ENCODE data around the gene NWD2. TPM values are rescaled to one million over a fixed set of nuclear protein-coding genes. Genes with fewer than 3 reads are reported as not detected.
"Not testable (repeated sequence)": the region's sequence is repeated elsewhere in the genome, so short reads cannot be mapped to it uniquely, and the experiment has no call there.

Gene NWD2
- polyA plus RNA-seq, 2 donors, result under 0.01 to 0.05 TPM

- WGBS, 2 donors, result 36 to 38% methylated on average over 9 of the region's 9 CpGs
- not testable (repeated sequence) for H3K9me3 ChIP-seq (ENCODE audit: control insufficient read depth in 2 of 2, insufficient read depth in 1 of 2, low read depth in 1 of 2, low read length in 1 of 2); H3K27ac ChIP-seq (ENCODE audit: low read depth in 2 of 2, low read length in 1 of 2); H3K27me3 ChIP-seq (ENCODE audit: control insufficient read depth in 1 of 2, insufficient read depth in 2 of 2, low read length in 2 of 2); H3K36me3 ChIP-seq (ENCODE audit: control insufficient read depth in 2 of 2, insufficient read depth in 2 of 2, low read length in 1 of 2); H3K4me1 ChIP-seq (ENCODE audit: control insufficient read depth in 2 of 2, insufficient read depth in 2 of 2, low read length in 1 of 2); H3K4me3 ChIP-seq (ENCODE audit: low read depth in 1 of 2, low read length in 2 of 2)
Measured at GRCh38 chr4:37407938-37408826, 163.6 kb downstream of the NWD2 start.

GRCh38 chr4:37413612-37414011 lies 169.1 kb downstream of the NWD2 start:
- not testable (repeated sequence) for H3K9me3 ChIP-seq (ENCODE audit: control insufficient read depth in 2 of 2, insufficient read depth in 1 of 2, low read depth in 1 of 2, low read length in 1 of 2); H3K4me3 ChIP-seq (ENCODE audit: low read depth in 1 of 2, low read length in 2 of 2); H3K27me3 ChIP-seq (ENCODE audit: control insufficient read depth in 1 of 2, insufficient read depth in 2 of 2, low read length in 2 of 2); H3K27ac ChIP-seq (ENCODE audit: low read depth in 2 of 2, low read length in 1 of 2); H3K36me3 ChIP-seq (ENCODE audit: control insufficient read depth in 2 of 2, insufficient read depth in 2 of 2, low read length in 1 of 2); H3K4me1 ChIP-seq (ENCODE audit: control insufficient read depth in 2 of 2, insufficient read depth in 2 of 2, low read length in 1 of 2)
- 87 to 97% methylated on average over 2 of the region's 2 CpGs for WGBS, 2 donors

- no peaks in the 10 kb centered on the region for H3K4me1 ChIP-seq (ENCODE audit: control insufficient read depth in 2 of 2, insufficient read depth in 2 of 2, low read length in 1 of 2)
- no peak overlapping the region for H3K4me3 ChIP-seq (ENCODE audit: low read depth in 1 of 2, low read length in 2 of 2)
- H3K36me3 ChIP-seq (ENCODE audit: control insufficient read depth in 2 of 2, insufficient read depth in 2 of 2, low read length in 1 of 2), result no peaks in the 10 kb centered on the region
- 90 to 91% methylated on average over 5 of the region's 5 CpGs for WGBS, 2 donors
- H3K27ac ChIP-seq (ENCODE audit: low read depth in 2 of 2, low read length in 1 of 2), result no peak overlapping the region
- no peaks in the 10 kb centered on the region for H3K9me3 ChIP-seq (ENCODE audit: control insufficient read depth in 2 of 2, insufficient read depth in 1 of 2, low read depth in 1 of 2, low read length in 1 of 2)
- no peaks in the 10 kb centered on the region for H3K27me3 ChIP-seq (ENCODE audit: control insufficient read depth in 1 of 2, insufficient read depth in 2 of 2, low read length in 2 of 2)
Measured at GRCh38 chr4:37415845-37416369, 171.4 kb downstream of the NWD2 start.

- Histone ChIP-seq H3K27me3 (ENCODE audit: control insufficient read depth in 1 of 2, insufficient read depth in 2 of 2, low read length in 2 of 2) (no peaks in the 10 kb centered on the region), H3K4me3 (ENCODE audit: low read depth in 1 of 2, low read length in 2 of 2) (no peak overlapping the region), H3K36me3 (ENCODE audit: control insufficient read depth in 2 of 2, insufficient read depth in 2 of 2, low read length in 1 of 2) (no peaks in the 10 kb centered on the region), H3K9me3 (ENCODE audit: control insufficient read depth in 2 of 2, insufficient read depth in 1 of 2, low read depth in 1 of 2, low read length in 1 of 2) (no peaks in the 10 kb centered on the region), H3K4me1 (ENCODE audit: control insufficient read depth in 2 of 2, insufficient read depth in 2 of 2, low read length in 1 of 2) (no peaks in the 10 kb centered on the region), H3K27ac (ENCODE audit: low read depth in 2 of 2, low read length in 1 of 2) (no peak overlapping the region)
- 70 to 87% methylated on average over 4 of the region's 4 CpGs for WGBS, 2 donors
Measured at GRCh38 chr4:37421614-37422013, 177.1 kb downstream of the NWD2 start.

- WGBS, 2 donors, result 66 to 73% methylated on average over 2 of the region's 2 CpGs
- Histone ChIP-seq H3K4me3 (ENCODE audit: low read depth in 1 of 2, low read length in 2 of 2) (no peak overlapping the region), H3K27me3 (ENCODE audit: control insufficient read depth in 1 of 2, insufficient read depth in 2 of 2, low read length in 2 of 2) (no peaks in the 10 kb centered on the region), H3K36me3 (ENCODE audit: control insufficient read depth in 2 of 2, insufficient read depth in 2 of 2, low read length in 1 of 2) (no peaks in the 10 kb centered on the region), H3K4me1 (ENCODE audit: control insufficient read depth in 2 of 2, insufficient read depth in 2 of 2, low read length in 1 of 2) (no peaks in the 10 kb centered on the region), H3K27ac (ENCODE audit: low read depth in 2 of 2, low read length in 1 of 2) (no peak overlapping the region), H3K9me3 (ENCODE audit: control insufficient read depth in 2 of 2, insufficient read depth in 1 of 2, low read depth in 1 of 2, low read length in 1 of 2) (no peaks in the 10 kb centered on the region)
Measured at GRCh38 chr4:37422102-37422501, 177.6 kb downstream of the NWD2 start.

GRCh38 chr4:37422638-37423037 lies 178.1 kb downstream of the NWD2 start:
- Histone ChIP-seq H3K4me1 (ENCODE audit: control insufficient read depth in 2 of 2, insufficient read depth in 2 of 2, low read length in 1 of 2) (no peaks in the 10 kb centered on the region), H3K27ac (ENCODE audit: low read depth in 2 of 2, low read length in 1 of 2) (no peak overlapping the region), H3K4me3 (ENCODE audit: low read depth in 1 of 2, low read length in 2 of 2) (no peak overlapping the region), H3K27me3 (ENCODE audit: control insufficient read depth in 1 of 2, insufficient read depth in 2 of 2, low read length in 2 of 2) (no peaks in the 10 kb centered on the region), H3K36me3 (ENCODE audit: control insufficient read depth in 2 of 2, insufficient read depth in 2 of 2, low read length in 1 of 2) (no peaks in the 10 kb centered on the region), H3K9me3 (ENCODE audit: control insufficient read depth in 2 of 2, insufficient read depth in 1 of 2, low read depth in 1 of 2, low read length in 1 of 2) (no peaks in the 10 kb centered on the region)
- 44 to 48% methylated on average over 2 of the region's 2 CpGs for WGBS, 2 donors

- 64 to 85% methylated on average over 5 of the region's 5 CpGs for WGBS, 2 donors
- H3K4me1 ChIP-seq (ENCODE audit: control insufficient read depth in 2 of 2, insufficient read depth in 2 of 2, low read length in 1 of 2), result no peaks in the 10 kb centered on the region
- H3K4me3 ChIP-seq (ENCODE audit: low read depth in 1 of 2, low read length in 2 of 2), result no peak overlapping the region
Measured at GRCh38 chr4:37423310-37423709, 178.8 kb downstream of the NWD2 start.

GRCh38 chr4:37424753-37425152 lies 180.2 kb downstream of the NWD2 start:
- Histone ChIP-seq H3K36me3 (ENCODE audit: control insufficient read depth in 2 of 2, insufficient read depth in 2 of 2, low read length in 1 of 2) (no peaks in the 10 kb centered on the region), H3K4me1 (ENCODE audit: control insufficient read depth in 2 of 2, insufficient read depth in 2 of 2, low read length in 1 of 2) (no peaks in the 10 kb centered on the region), H3K27me3 (ENCODE audit: control insufficient read depth in 1 of 2, insufficient read depth in 2 of 2, low read length in 2 of 2) (no peaks in the 10 kb centered on the region), H3K9me3 (ENCODE audit: control insufficient read depth in 2 of 2, insufficient read depth in 1 of 2, low read depth in 1 of 2, low read length in 1 of 2) (no peaks in the 10 kb centered on the region), H3K4me3 (ENCODE audit: low read depth in 1 of 2, low read length in 2 of 2) (no peak overlapping the region), H3K27ac (ENCODE audit: low read depth in 2 of 2, low read length in 1 of 2) (no peak overlapping the region)

More at GRCh38 chr4:37423310-37423709, 178.8 kb downstream of the NWD2 start:
- no peaks in the 10 kb centered on the region for H3K36me3 ChIP-seq (ENCODE audit: control insufficient read depth in 2 of 2, insufficient read depth in 2 of 2, low read length in 1 of 2)
- no peaks in the 10 kb centered on the region for H3K27me3 ChIP-seq (ENCODE audit: control insufficient read depth in 1 of 2, insufficient read depth in 2 of 2, low read length in 2 of 2)
- H3K9me3 ChIP-seq (ENCODE audit: control insufficient read depth in 2 of 2, insufficient read depth in 1 of 2, low read depth in 1 of 2, low read length in 1 of 2), result no peaks in the 10 kb centered on the region
- H3K27ac ChIP-seq (ENCODE audit: low read depth in 2 of 2, low read length in 1 of 2), result no peak overlapping the region

- H3K27me3 ChIP-seq (ENCODE audit: control insufficient read depth in 1 of 2, insufficient read depth in 2 of 2, low read length in 2 of 2), result no peaks in the 10 kb centered on the region
- no peak overlapping the region for H3K27ac ChIP-seq (ENCODE audit: low read depth in 2 of 2, low read length in 1 of 2)
- no peaks in the 10 kb centered on the region for H3K4me1 ChIP-seq (ENCODE audit: control insufficient read depth in 2 of 2, insufficient read depth in 2 of 2, low read length in 1 of 2)
- H3K36me3 ChIP-seq (ENCODE audit: control insufficient read depth in 2 of 2, insufficient read depth in 2 of 2, low read length in 1 of 2), result no peaks in the 10 kb centered on the region
- WGBS, 2 donors, result 70 to 77% methylated on average over 2 of the region's 2 CpGs
- H3K4me3 ChIP-seq (ENCODE audit: low read depth in 1 of 2, low read length in 2 of 2), result no peak overlapping the region
- H3K9me3 ChIP-seq (ENCODE audit: control insufficient read depth in 2 of 2, insufficient read depth in 1 of 2, low read depth in 1 of 2, low read length in 1 of 2), result no peaks in the 10 kb centered on the region
Measured at GRCh38 chr4:37425857-37426256, 181.3 kb downstream of the NWD2 start.

- H3K27ac ChIP-seq (ENCODE audit: low read depth in 2 of 2, low read length in 1 of 2), result no peak overlapping the region
- H3K4me1 ChIP-seq (ENCODE audit: control insufficient read depth in 2 of 2, insufficient read depth in 2 of 2, low read length in 1 of 2), result no peaks in the 10 kb centered on the region
- no peaks in the 10 kb centered on the region for H3K27me3 ChIP-seq (ENCODE audit: control insufficient read depth in 1 of 2, insufficient read depth in 2 of 2, low read length in 2 of 2)
- no peaks in the 10 kb centered on the region for H3K9me3 ChIP-seq (ENCODE audit: control insufficient read depth in 2 of 2, insufficient read depth in 1 of 2, low read depth in 1 of 2, low read length in 1 of 2)
- no peaks in the 10 kb centered on the region for H3K36me3 ChIP-seq (ENCODE audit: control insufficient read depth in 2 of 2, insufficient read depth in 2 of 2, low read length in 1 of 2)
- no peak overlapping the region for H3K4me3 ChIP-seq (ENCODE audit: low read depth in 1 of 2, low read length in 2 of 2)
- 84 to 92% methylated on average over 2 of the region's 2 CpGs for WGBS, 2 donors
Measured at GRCh38 chr4:37427193-37427592, 182.7 kb downstream of the NWD2 start.

All from esophagus (tissue), 2 donors.